GM19240 (cell line): ENCODE results near the gene LRRC7.

Source experiments
- DNase-seq: peaks from one replicate; pipeline ENCODE4 v3.0.0; 2011; ENCODE audit warnings: low spot score; ENCODE audit not compliant: insufficient read length

LRRC7 gene

DNA sequence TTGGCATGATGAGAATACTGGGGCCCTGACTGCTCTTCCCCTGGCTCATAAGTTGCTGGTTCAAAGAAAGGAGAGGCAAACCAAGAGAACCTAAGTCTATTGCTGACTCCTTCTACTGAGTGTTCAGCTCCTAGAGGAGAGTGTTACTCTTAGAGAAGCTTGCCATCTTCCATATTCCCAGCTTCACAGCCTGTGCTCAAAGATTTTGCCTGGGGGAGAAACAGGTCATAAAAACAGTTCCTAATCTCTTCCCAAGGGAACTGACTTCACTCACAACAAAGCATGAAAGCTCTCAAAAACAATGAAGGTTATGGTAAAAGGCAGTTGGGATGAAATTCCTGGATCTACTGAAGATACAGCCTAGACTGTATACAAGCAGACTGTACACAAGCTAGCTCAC, 600.6 kb downstream of the LRRC7 start:
- no peak for DNase-seq

DNA sequence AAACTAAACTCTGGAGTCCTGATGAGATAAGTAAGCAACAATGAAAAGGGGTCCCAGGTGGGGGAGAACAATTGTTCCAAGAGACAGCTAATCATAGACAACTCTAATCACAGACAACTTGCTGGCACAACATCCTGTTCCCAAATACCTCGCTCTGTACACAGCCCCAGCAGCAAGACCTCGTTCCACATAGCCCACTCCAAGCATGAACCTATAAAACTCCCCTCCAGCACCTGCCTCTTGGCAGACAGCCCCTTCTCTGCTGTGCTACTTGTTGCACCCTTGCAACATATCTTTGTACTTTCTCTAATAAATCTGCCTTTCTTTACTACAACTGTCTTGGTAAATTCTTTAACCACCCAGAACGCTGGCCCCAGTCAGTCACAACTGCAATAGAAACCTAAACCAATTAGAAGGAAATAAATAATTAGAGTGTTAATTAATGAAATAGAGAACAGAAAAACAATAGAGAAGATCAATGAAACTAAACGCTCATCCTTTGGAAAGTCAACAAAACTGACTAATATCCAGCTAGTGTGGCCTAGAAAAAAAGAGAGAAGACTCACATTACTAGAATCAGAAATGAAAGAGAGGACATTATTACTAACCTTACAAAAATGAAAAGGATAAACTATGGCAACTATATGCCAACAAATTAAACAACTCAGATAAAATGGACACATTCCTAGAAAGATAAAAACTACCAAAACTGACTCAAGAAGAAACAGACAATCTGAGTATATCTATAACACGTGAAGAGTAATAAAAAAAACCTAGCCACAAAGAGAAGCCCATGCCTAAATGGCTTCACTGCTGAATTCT, 601.5 kb downstream of the LRRC7 start:
- no peak for DNase-seq

DNA sequence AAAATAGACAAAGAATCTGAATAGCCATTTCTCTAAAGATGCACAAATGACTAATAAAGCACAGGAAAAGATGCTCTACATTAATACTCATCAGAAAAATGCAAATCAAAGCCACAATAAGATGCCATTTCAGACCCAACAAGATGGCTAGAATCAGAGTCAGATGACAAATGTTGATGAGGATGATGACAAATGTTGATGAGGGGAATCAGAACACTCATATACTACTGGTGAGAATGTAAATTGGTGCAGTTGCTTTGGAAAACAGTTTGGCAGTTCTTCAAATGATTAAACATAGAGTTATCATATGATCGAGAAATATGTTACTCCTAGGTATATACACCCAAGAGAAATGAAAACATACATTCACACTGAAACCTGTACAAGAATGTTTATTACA, 603.8 kb downstream of the LRRC7 start:
- no peak for DNase-seq
